ENCODE measurements around the gene FILIP1L.
"Not testable (repeated sequence)": the region's sequence is repeated elsewhere in the genome, so short reads cannot be mapped to it uniquely, and the experiment has no call there.

Gene FILIP1L

GRCh38 chr3:99841949-99842348 lies 272.4 kb downstream of the FILIP1L start:
- DNase-seq (ENCODE audit: low read depth) = not testable (repeated sequence)

GRCh38 chr3:99839613-99840012 lies 274.7 kb downstream of the FILIP1L start:
- DNase-seq (ENCODE audit: low read depth) = no peak

GRCh38 chr3:99838755-99839154 lies 275.5 kb downstream of the FILIP1L start:
- no peak for DNase-seq (ENCODE audit: low read depth)

GRCh38 chr3:99837715-99838114 lies 276.6 kb downstream of the FILIP1L start:
- no peak for DNase-seq (ENCODE audit: low read depth)

GRCh38 chr3:99836681-99837080 lies 277.6 kb downstream of the FILIP1L start:
- no peak for DNase-seq (ENCODE audit: low read depth)

GRCh38 chr3:99834211-99834957 lies 279.9 kb downstream of the FILIP1L start:
- no peak for DNase-seq (ENCODE audit: low read depth)

- DNase-seq (ENCODE audit: low read depth) = no peak
These were observed 280.6 kb downstream of the FILIP1L start for GRCh38 chr3:99833617-99834205.

GRCh38 chr3:99829844-99830243 lies 284.5 kb downstream of the FILIP1L start:
- DNase-seq (ENCODE audit: low read depth) = no peak

- no peak for DNase-seq (ENCODE audit: low read depth)
These were observed 289.2 kb downstream of the FILIP1L start for GRCh38 chr3:99825004-99825640.

GRCh38 chr3:99823723-99824711 lies 290.3 kb downstream of the FILIP1L start:
- DNase-seq (ENCODE audit: low read depth) = no peak

GRCh38 chr3:99818818-99819217 lies 295.5 kb downstream of the FILIP1L start:
- no peak for DNase-seq (ENCODE audit: low read depth)

- DNase-seq (ENCODE audit: low read depth) = peak; percentile 93
These were observed 296.7 kb downstream of the FILIP1L start, which contains the start of gene CMSS1 for GRCh38 chr3:99817437-99818240. TSS of gene CMSS1 (plus strand) at chr3:99817862.

- DNase-seq (ENCODE audit: low read depth) = no peak
These were observed 297.3 kb downstream of the FILIP1L start for GRCh38 chr3:99817047-99817436.

- no peak for DNase-seq (ENCODE audit: low read depth)
These were observed 303.9 kb downstream of the FILIP1L start for GRCh38 chr3:99810403-99810802.

GRCh38 chr3:99809565-99809964 lies 304.7 kb downstream of the FILIP1L start:
- no peak for DNase-seq (ENCODE audit: low read depth)

- DNase-seq (ENCODE audit: low read depth) = no peak
These were observed 306.0 kb downstream of the FILIP1L start for GRCh38 chr3:99808163-99808794.

- no peak for DNase-seq (ENCODE audit: low read depth)
These were observed 309.1 kb downstream of the FILIP1L start for GRCh38 chr3:99805160-99805559.

- DNase-seq (ENCODE audit: low read depth) = no peak
These were observed 311.0 kb downstream of the FILIP1L start for GRCh38 chr3:99803297-99803696.

- DNase-seq (ENCODE audit: low read depth) = no peak
These were observed 314.9 kb downstream of the FILIP1L start for GRCh38 chr3:99799422-99799821.

- no peak for DNase-seq (ENCODE audit: low read depth)
These were observed 318.7 kb downstream of the FILIP1L start for GRCh38 chr3:99795573-99795972.

- no peak for DNase-seq (ENCODE audit: low read depth)
These were observed 319.8 kb downstream of the FILIP1L start for GRCh38 chr3:99794485-99794884.
